Gastroesophageal sphincter (tissue), 3 donors: Measurements from ENCODE around the gene FAM118B.

ENCODE experiments used
- POLR2A ChIP-seq, 2 donors: fragments of 450-650 bp; IDR thresholded peaks; one replicate each; pipeline ENCODE4 v1.6.1; 2017; ENCODE audit warnings: antibody characterized with exemption in 2 of 2, mild to moderate bottlenecking in 2 of 2, moderate library complexity in 1 of 2
- POLR2AphosphoS5 ChIP-seq: sonication (generic); formaldehyde crosslinking; IDR thresholded peaks from one replicate; pipeline ENCODE4 v1.6.1; 2017; ENCODE audit warnings: antibody characterized with exemption
- TF ChIP-seq, protein P1 (sequence below), 4 experiments: fragments of 200-600 bp in 2 of 4; fragments of 450-650 bp in 2 of 4; sonication (generic) in 1 of 4; IDR thresholded peaks; one replicate each; pipeline ENCODE4 v1.5.1; 2017 to 2019; ENCODE audit warnings: antibody characterized with exemption in 4 of 4, mild to moderate bottlenecking in 2 of 4, moderate library complexity in 2 of 4

DNA sequence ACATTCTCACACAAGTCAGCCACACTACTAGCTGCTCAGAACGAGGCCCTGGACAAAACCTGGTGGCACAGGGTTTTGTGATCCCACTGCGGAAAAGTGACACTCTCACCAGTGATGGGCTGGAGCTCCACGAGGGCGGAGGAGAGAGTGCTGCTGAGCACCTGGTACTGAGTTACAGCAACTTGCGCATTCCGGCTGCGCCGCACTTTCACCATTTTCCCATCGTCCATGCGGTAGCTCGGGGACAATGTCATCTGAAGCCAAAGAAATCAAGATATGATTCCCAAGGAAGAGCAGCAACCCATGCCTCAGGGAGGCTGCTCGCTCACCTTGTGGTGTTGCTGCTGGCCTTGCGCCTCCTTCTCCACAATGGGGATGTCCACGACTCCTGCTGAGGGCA is 6.2 kb upstream of the FAM118B start:
- TF ChIP-seq, protein P1, sequence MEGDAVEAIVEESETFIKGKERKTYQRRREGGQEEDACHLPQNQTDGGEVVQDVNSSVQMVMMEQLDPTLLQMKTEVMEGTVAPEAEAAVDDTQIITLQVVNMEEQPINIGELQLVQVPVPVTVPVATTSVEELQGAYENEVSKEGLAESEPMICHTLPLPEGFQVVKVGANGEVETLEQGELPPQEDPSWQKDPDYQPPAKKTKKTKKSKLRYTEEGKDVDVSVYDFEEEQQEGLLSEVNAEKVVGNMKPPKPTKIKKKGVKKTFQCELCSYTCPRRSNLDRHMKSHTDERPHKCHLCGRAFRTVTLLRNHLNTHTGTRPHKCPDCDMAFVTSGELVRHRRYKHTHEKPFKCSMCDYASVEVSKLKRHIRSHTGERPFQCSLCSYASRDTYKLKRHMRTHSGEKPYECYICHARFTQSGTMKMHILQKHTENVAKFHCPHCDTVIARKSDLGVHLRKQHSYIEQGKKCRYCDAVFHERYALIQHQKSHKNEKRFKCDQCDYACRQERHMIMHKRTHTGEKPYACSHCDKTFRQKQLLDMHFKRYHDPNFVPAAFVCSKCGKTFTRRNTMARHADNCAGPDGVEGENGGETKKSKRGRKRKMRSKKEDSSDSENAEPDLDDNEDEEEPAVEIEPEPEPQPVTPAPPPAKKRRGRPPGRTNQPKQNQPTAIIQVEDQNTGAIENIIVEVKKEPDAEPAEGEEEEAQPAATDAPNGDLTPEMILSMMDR (IDR thresholded peaks at IDR 0.05) = no peak
- TF ChIP-seq POLR2AphosphoS5 = no peak
- no peak for TF ChIP-seq POLR2A (IDR thresholded peaks at IDR 0.05)
